Parathyroid adenoma (tissue), 2 donors: ENCODE data around the gene DIP2C.
"Not testable (repeated sequence)": the region's sequence is repeated elsewhere in the genome, so short reads cannot be mapped to it uniquely, and the experiment has no call there.

Source experiments
- H2AFZ ChIP-seq: fragments of 300-600 bp; sonication (generic); one replicate; pipeline ENCODE4 v1.7.0; 2017; ENCODE audit warnings: antibody characterized with exemption, mild to moderate bottlenecking
- H3K27ac ChIP-seq: fragments of 300-600 bp; sonication (generic); one replicate; pipeline ENCODE4 v1.7.0; 2017
- H3K27me3 ChIP-seq: fragments of 300-600 bp; sonication (generic); one replicate; pipeline ENCODE4 v1.7.0; 2017; ENCODE audit warnings: low read length; ENCODE audit not compliant: control insufficient read depth, insufficient read depth
- H3K36me3 ChIP-seq: fragments of 300-600 bp; sonication (generic); one replicate; pipeline ENCODE4 v1.7.0; 2017; ENCODE audit warnings: low read length; ENCODE audit not compliant: control insufficient read depth, insufficient read depth
- H3K4me1 ChIP-seq: fragments of 300-600 bp; sonication (generic); one replicate; pipeline ENCODE4 v1.7.0; 2017; ENCODE audit warnings: control low read depth
- H3K4me2 ChIP-seq: fragments of 300-600 bp; sonication (generic); one replicate; pipeline ENCODE4 v1.7.0; 2017; ENCODE audit warnings: low read length
- H3K4me3 ChIP-seq: fragments of 300-600 bp; sonication (generic); one replicate; pipeline ENCODE4 v1.7.0; 2017; ENCODE audit warnings: low read depth, low read length
- H3K79me2 ChIP-seq: fragments of 300-600 bp; sonication (generic); one replicate; pipeline ENCODE4 v1.7.0; 2017; ENCODE audit warnings: control low read depth
- H3K9ac ChIP-seq: fragments of 300-600 bp; sonication (generic); one replicate; pipeline ENCODE4 v1.7.0; 2017; ENCODE audit warnings: mild to moderate bottlenecking
- H3K9me3 ChIP-seq: fragments of 300-600 bp; sonication (generic); one replicate; pipeline ENCODE4 v1.7.0; 2017; ENCODE audit warnings: low read length; ENCODE audit not compliant: control insufficient read depth
- TF ChIP-seq, protein P1 (sequence below): fragments of 300-600 bp; sonication (generic); IDR thresholded peaks from one replicate; pipeline ENCODE4 v1.7.0; 2017; ENCODE audit warnings: antibody characterized with exemption, mild to moderate bottlenecking
- donor health status: primary hyperparathyroidism.

Gene DIP2C

DNA sequence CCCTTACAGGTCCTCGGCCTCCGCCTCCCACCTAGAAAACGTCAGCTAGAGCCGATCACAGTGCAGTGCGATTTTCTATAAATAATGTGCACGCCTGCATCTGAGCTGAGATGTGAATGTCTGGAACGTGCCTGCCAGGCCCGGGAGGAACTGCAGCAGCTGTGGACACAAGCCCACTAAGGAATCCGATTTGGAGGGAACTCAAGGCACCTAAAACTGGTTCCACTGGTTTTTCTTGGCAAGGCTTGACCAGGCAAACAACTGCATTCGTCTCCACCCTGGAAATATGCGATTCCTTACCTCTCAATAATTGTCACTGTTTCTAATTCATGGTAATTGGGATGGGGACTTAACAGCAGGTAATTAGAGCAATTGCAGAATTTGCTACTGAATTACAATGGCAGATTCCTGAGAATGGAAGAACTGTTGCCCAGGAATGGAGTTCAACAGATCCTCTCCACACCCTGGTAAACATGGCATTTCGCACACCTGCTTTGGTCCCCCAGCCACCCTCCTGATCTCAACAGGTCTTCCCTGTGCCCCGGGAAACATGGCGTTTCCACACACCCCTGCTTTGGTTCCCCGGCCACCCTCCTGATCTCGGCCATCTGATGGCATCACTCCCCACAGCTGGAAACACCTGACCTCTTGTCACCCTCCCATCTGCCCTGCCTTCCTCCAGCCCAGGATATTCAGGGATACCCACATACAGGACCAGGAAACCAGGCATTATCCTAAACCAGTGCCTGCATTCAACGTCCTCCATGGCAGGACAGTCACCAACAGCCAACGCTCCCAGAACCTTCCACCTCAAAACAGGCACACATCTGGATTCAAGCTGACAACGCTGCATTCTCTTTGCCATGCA is 76.0 kb downstream of the DIP2C start:
- H3K9ac ChIP-seq = no peak overlapping the region
- no peaks in the 10 kb centered on the region for H3K36me3 ChIP-seq
- no peaks in the 10 kb centered on the region for H3K9me3 ChIP-seq
- no peaks in the 10 kb centered on the region for H3K27me3 ChIP-seq
- TF ChIP-seq, protein P1, sequence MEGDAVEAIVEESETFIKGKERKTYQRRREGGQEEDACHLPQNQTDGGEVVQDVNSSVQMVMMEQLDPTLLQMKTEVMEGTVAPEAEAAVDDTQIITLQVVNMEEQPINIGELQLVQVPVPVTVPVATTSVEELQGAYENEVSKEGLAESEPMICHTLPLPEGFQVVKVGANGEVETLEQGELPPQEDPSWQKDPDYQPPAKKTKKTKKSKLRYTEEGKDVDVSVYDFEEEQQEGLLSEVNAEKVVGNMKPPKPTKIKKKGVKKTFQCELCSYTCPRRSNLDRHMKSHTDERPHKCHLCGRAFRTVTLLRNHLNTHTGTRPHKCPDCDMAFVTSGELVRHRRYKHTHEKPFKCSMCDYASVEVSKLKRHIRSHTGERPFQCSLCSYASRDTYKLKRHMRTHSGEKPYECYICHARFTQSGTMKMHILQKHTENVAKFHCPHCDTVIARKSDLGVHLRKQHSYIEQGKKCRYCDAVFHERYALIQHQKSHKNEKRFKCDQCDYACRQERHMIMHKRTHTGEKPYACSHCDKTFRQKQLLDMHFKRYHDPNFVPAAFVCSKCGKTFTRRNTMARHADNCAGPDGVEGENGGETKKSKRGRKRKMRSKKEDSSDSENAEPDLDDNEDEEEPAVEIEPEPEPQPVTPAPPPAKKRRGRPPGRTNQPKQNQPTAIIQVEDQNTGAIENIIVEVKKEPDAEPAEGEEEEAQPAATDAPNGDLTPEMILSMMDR = no peak
- no peaks in the 10 kb centered on the region for H3K79me2 ChIP-seq
- peaks cover 52% of the 10 kb centered on the region for H3K4me1 ChIP-seq
- peak overlapping the region; percentile 83 for H3K27ac ChIP-seq
- H2AFZ ChIP-seq = no peak overlapping the region
- H3K4me3 ChIP-seq = peak overlapping the region; percentile 19
- H3K4me2 ChIP-seq = peak overlapping the region; percentile 64

DNA sequence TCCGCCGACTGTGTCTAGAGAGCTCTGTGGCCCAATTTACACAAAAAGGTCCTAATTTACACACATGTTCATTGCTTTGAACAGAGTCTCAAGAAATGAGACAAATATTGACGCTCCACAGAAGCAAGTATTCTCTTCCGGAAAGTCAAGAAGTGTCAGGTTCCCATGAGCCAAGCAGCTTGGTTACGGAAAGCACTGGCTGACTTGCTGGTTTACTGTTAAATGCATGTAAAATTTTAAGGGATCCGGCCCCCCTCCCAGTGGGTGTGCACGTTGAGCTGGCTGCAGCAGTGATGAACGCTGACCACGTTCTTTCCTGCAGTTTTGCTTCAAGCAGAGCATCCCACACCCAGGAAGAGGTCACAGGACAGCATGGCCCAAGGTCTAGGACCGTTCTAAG is 76.8 kb downstream of the DIP2C start:
- H3K9ac ChIP-seq = no peak overlapping the region
- no peaks in the 10 kb centered on the region for H3K79me2 ChIP-seq
- peak overlapping the region; percentile 83 for H3K27ac ChIP-seq
- no peak overlapping the region for H2AFZ ChIP-seq
- H3K4me1 ChIP-seq = peaks cover 44% of the 10 kb centered on the region
- no peaks in the 10 kb centered on the region for H3K9me3 ChIP-seq
- H3K27me3 ChIP-seq = no peaks in the 10 kb centered on the region
- peak overlapping the region; percentile 19 for H3K4me3 ChIP-seq
- H3K4me2 ChIP-seq = peak overlapping the region; percentile 42
- TF ChIP-seq, protein P1 = no peak
- no peaks in the 10 kb centered on the region for H3K36me3 ChIP-seq

GRCh38 chr10:610642-611305 is 78.7 kb downstream of the DIP2C start:
- H3K79me2 ChIP-seq = peaks cover 14% of the 10 kb centered on the region
- H3K4me1 ChIP-seq = peaks cover 43% of the 10 kb centered on the region
- H3K4me2 ChIP-seq, H3K9me3 ChIP-seq, H3K9ac ChIP-seq, H2AFZ ChIP-seq, H3K4me3 ChIP-seq, H3K36me3 ChIP-seq, H3K27me3 ChIP-seq, H3K27ac ChIP-seq: not testable (repeated sequence)

GRCh38 chr10:609868-610545 is 79.5 kb downstream of the DIP2C start:
- Histone ChIP-seq H3K27ac (no peak overlapping the region), H3K4me2 (no peak overlapping the region), H3K4me1 (peaks cover 41% of the 10 kb centered on the region), H3K27me3 (no peaks in the 10 kb centered on the region), H3K9me3 (no peaks in the 10 kb centered on the region), H3K4me3 (no peak overlapping the region), H3K79me2 (peaks cover 17% of the 10 kb centered on the region), H3K9ac (no peak overlapping the region), H3K36me3 (no peaks in the 10 kb centered on the region), H2AFZ (no peak overlapping the region)
- TF ChIP-seq, protein P1 = no peak

DNA sequence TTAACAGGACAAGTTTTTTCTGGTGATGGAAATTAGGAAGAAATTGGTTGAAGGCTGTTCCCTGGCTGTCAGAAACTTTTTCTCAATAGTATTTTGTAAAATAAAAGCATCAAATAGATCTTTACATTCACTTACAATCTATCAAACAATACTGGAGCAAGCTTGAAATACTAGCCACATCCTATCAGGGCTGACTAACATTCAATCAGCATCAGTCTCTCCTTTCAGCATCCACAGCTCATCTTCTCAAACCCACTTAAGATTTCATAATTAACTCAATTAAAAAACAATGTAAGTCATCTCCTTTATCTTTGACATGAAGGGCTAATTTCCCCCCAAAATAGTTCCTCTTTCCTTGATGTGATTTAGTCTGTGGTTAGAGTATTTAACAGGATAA is 80.2 kb downstream of the DIP2C start:
- Histone ChIP-seq H3K27me3 (no peaks in the 10 kb centered on the region), H3K79me2 (peaks cover 17% of the 10 kb centered on the region), H3K9me3 (no peaks in the 10 kb centered on the region), H3K4me1 (peaks cover 34% of the 10 kb centered on the region), H3K4me3 (no peak overlapping the region), H3K27ac (no peak overlapping the region), H3K4me2 (no peak overlapping the region), H2AFZ (no peak overlapping the region), H3K9ac (no peak overlapping the region), H3K36me3 (no peaks in the 10 kb centered on the region)
- TF ChIP-seq, protein P1 = no peak
